Measurements from ENCODE around the gene SMIM9.

GRCh38 chrX:154809939-154810665, 24.4 kb downstream of the SMIM9 start:
- TF ChIP-seq, protein P1, sequence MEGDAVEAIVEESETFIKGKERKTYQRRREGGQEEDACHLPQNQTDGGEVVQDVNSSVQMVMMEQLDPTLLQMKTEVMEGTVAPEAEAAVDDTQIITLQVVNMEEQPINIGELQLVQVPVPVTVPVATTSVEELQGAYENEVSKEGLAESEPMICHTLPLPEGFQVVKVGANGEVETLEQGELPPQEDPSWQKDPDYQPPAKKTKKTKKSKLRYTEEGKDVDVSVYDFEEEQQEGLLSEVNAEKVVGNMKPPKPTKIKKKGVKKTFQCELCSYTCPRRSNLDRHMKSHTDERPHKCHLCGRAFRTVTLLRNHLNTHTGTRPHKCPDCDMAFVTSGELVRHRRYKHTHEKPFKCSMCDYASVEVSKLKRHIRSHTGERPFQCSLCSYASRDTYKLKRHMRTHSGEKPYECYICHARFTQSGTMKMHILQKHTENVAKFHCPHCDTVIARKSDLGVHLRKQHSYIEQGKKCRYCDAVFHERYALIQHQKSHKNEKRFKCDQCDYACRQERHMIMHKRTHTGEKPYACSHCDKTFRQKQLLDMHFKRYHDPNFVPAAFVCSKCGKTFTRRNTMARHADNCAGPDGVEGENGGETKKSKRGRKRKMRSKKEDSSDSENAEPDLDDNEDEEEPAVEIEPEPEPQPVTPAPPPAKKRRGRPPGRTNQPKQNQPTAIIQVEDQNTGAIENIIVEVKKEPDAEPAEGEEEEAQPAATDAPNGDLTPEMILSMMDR (IDR thresholded peaks at IDR 0.05) = no peak
- TF ChIP-seq POLR2A (IDR thresholded peaks at IDR 0.05) = no peak
